Cardiac muscle cell (in vitro differentiated cells and primary cell): ENCODE measurements around the gene DOK6. TPM values are rescaled to one million over a fixed set of nuclear protein-coding genes. Genes with fewer than 3 reads are reported as not detected.

Experiments
- DNase-seq, 2 donors: peaks; one replicate each; pipeline versions ENCODE4 v3.0.0 to v3.0.0-alpha.2; 2010 to 2017; ENCODE audit warnings: low read depth in 1 of 2, low spot score in 1 of 2
- H3K27ac ChIP-seq: fragments of 200-600 bp; sonication (generic); 2 replicates; pipeline ENCODE4 v1.5.1; 2016
- H3K27me3 ChIP-seq: fragments of 200-600 bp; sonication (generic); 2 replicates; pipeline ENCODE4 v1.6.0; 2016; ENCODE audit warnings: control low read depth
- H3K36me3 ChIP-seq: fragments of 200-600 bp; sonication (generic); 2 replicates; pipeline ENCODE4 v1.5.1; 2016; ENCODE audit warnings: control low read depth
- H3K4me1 ChIP-seq: fragments of 200-600 bp; sonication (generic); 2 replicates; pipeline ENCODE4 v1.8.1; 2017; ENCODE audit warnings: low read depth, mild to moderate bottlenecking, mixed run types
- H3K4me3 ChIP-seq: fragments of 200-600 bp; sonication (generic); 2 replicates; pipeline ENCODE4 v1.5.1; 2016; ENCODE audit warnings: mild to moderate bottlenecking
- H3K9me3 ChIP-seq: fragments of 200-600 bp; sonication (generic); 2 replicates; pipeline ENCODE4 v1.5.1; 2017; ENCODE audit warnings: low read depth, mild to moderate bottlenecking, control low read depth
- CTCF ChIP-seq: IDR thresholded peaks from 2 replicates; pipeline ENCODE4 v1.5.1; 2012; ENCODE audit warnings: low read depth, mild to moderate bottlenecking, low read length
- polyA plus RNA-seq: library from polyadenylated mRNA; unstranded; fragments of >200 nt; fragmentation: Nextera tagmentation; extraction: Ambion mirVana; gene quantifications from 2 replicates; pipeline ENCODE4 v1.2.1, GENCODE V29; 2016
- total RNA-seq: library from RNA; depleted of rRNA; stranded (reverse); fragments of >200 nt; gene quantifications from 2 replicates; pipeline ENCODE4 v1.2.3, GENCODE V29; 2016

DOK6 gene
- total and polyA plus RNA-seq, 2 experiments from 2014 or later, result 13.2 to 13.9 TPM

GRCh38 chr18:69786427-69786826, 385.7 kb downstream of the DOK6 start:
- no peaks in the 10 kb centered on the region for H3K27me3 ChIP-seq
- no peak for DNase-seq
- no peaks in the 10 kb centered on the region for H3K36me3 ChIP-seq
- H3K27ac ChIP-seq, result no peak overlapping the region
- H3K4me1 ChIP-seq, result no peaks in the 10 kb centered on the region
- H3K9me3 ChIP-seq, result no peaks in the 10 kb centered on the region
- TF ChIP-seq CTCF, result no peak
- H3K4me3 ChIP-seq, result no peak overlapping the region

- peak in 1 of 2 donors; percentile 71 for DNase-seq
- no peaks in the 10 kb centered on the region for H3K4me1 ChIP-seq
- no peaks in the 10 kb centered on the region for H3K27me3 ChIP-seq
- no peak for TF ChIP-seq CTCF
- H3K9me3 ChIP-seq, result no peaks in the 10 kb centered on the region
- no peaks in the 10 kb centered on the region for H3K36me3 ChIP-seq
- no peak overlapping the region for H3K27ac ChIP-seq
- H3K4me3 ChIP-seq, result no peak overlapping the region
Measured at GRCh38 chr18:69787825-69788547, 387.3 kb downstream of the DOK6 start.

GRCh38 chr18:69789794-69790193, 389.1 kb downstream of the DOK6 start:
- Histone ChIP-seq H3K36me3 (no peaks in the 10 kb centered on the region), H3K27ac (no peak overlapping the region), H3K9me3 (no peaks in the 10 kb centered on the region), H3K4me1 (no peaks in the 10 kb centered on the region), H3K27me3 (no peaks in the 10 kb centered on the region), H3K4me3 (no peak overlapping the region)
- no peak for DNase-seq
- TF ChIP-seq CTCF, result no peak

GRCh38 chr18:69790649-69791048, 390.0 kb downstream of the DOK6 start:
- H3K4me3 ChIP-seq, result no peak overlapping the region
- H3K27ac ChIP-seq, result no peak overlapping the region
- no peak for DNase-seq
- TF ChIP-seq CTCF, result no peak
- H3K9me3 ChIP-seq, result no peaks in the 10 kb centered on the region
- no peaks in the 10 kb centered on the region for H3K4me1 ChIP-seq
- no peaks in the 10 kb centered on the region for H3K27me3 ChIP-seq
- H3K36me3 ChIP-seq, result no peaks in the 10 kb centered on the region

GRCh38 chr18:69795791-69796190, 395.1 kb downstream of the DOK6 start:
- Histone ChIP-seq H3K27me3 (no peaks in the 10 kb centered on the region), H3K4me3 (no peak overlapping the region), H3K36me3 (no peaks in the 10 kb centered on the region), H3K27ac (no peak overlapping the region), H3K9me3 (no peaks in the 10 kb centered on the region), H3K4me1 (no peaks in the 10 kb centered on the region)
- TF ChIP-seq CTCF, result no peak
- no peak for DNase-seq
